DND-41 (cell line): ENCODE results near the gene DPYSL3.

Experiments
- ATAC-seq: fragments of 200-7000 bp; cut with Tn5 transposase; 3 replicates; pipeline ENCODE4 v1.9.1; 2021; ENCODE audit warnings: low read depth; ENCODE audit not compliant: insufficient read depth
- DNase-seq: peaks from one replicate; pipeline ENCODE4 v3.0.0-alpha.2; 2020
- H2AFZ ChIP-seq: 2 replicates; pipeline ENCODE4 v1.6.0; 2012; ENCODE audit warnings: low read depth, low read length
- H3K27ac ChIP-seq: 2 replicates; pipeline ENCODE4 v1.5.1; 2012; ENCODE audit warnings: low read length, inconsistent platforms
- H3K27me3 ChIP-seq: fragments of 200-600 bp; sonication (generic); 2 replicates; pipeline ENCODE4 v1.6.0; 2012; ENCODE audit warnings: low read length, mild to moderate bottlenecking, inconsistent platforms; ENCODE audit not compliant: insufficient read depth, poor library complexity
- H3K36me3 ChIP-seq: 2 replicates; pipeline ENCODE4 v1.5.1; 2012; ENCODE audit warnings: low read length, inconsistent platforms; ENCODE audit not compliant: insufficient read depth
- H3K4me1 ChIP-seq: 2 replicates; pipeline ENCODE4 v1.5.1; 2012; ENCODE audit warnings: mild to moderate bottlenecking, low read length; ENCODE audit not compliant: insufficient read depth
- H3K4me2 ChIP-seq: 2 replicates; pipeline ENCODE4 v1.6.0; 2012; ENCODE audit warnings: mild to moderate bottlenecking, moderate library complexity, low read length, inconsistent platforms; ENCODE audit not compliant: insufficient read depth
- H3K4me3 ChIP-seq, 2 experiments: fragments of 200-600 bp in 1 of 2; shearing (Covaris generic) in 1 of 2; 2 replicates each; pipeline ENCODE4 v1.5.1; 2012 to 2016; ENCODE audit warnings: inconsistent platforms in 2 of 2, low read length in 2 of 2, mild to moderate bottlenecking in 2 of 2, low read depth in 1 of 2, moderate library complexity in 1 of 2
- H3K79me2 ChIP-seq: 2 replicates; pipeline ENCODE4 v1.6.0; 2012; ENCODE audit warnings: low read length, inconsistent platforms; ENCODE audit not compliant: insufficient read depth
- H3K9ac ChIP-seq: 2 replicates; pipeline ENCODE4 v1.6.0; 2012; ENCODE audit warnings: low read depth, mild to moderate bottlenecking, inconsistent platforms, low read length, moderate library complexity
- H3K9me3 ChIP-seq: 2 replicates; pipeline ENCODE4 v1.5.1; 2012; ENCODE audit warnings: low read length, moderate library complexity, mild to moderate bottlenecking, inconsistent platforms; ENCODE audit not compliant: insufficient read depth, severe bottlenecking
- H4K20me1 ChIP-seq: 2 replicates; pipeline ENCODE4 v1.6.0; 2012; ENCODE audit warnings: low read length; ENCODE audit not compliant: insufficient read depth
- CTCF ChIP-seq: IDR thresholded peaks from 2 replicates; pipeline ENCODE4 v1.5.1; 2012; ENCODE audit warnings: borderline replicate concordance, low read length, moderate library complexity, mild to moderate bottlenecking; ENCODE audit not compliant: poor library complexity, severe bottlenecking; ENCODE audit errors: extremely low read depth
- EZH2 ChIP-seq: IDR thresholded peaks from 3 replicates; pipeline ENCODE4 v1.6.1; 2012; ENCODE audit warnings: borderline replicate concordance, low read depth, mild to moderate bottlenecking, moderate library complexity, low read length, inconsistent platforms; ENCODE audit not compliant: severe bottlenecking

The DPYSL3 gene

GRCh38 chr5:147381555-147381954 lies 128.3 kb downstream of the DPYSL3 start:
- Histone ChIP-seq H3K27me3 (no peaks in the 10 kb centered on the region), H2AFZ (no peak overlapping the region), H3K9me3 (no peaks in the 10 kb centered on the region), H3K4me3 (no peak overlapping the region), H3K4me1 (no peaks in the 10 kb centered on the region), H3K9ac (no peak overlapping the region), H3K27ac (no peak overlapping the region), H3K36me3 (no peaks in the 10 kb centered on the region), H3K4me2 (no peak overlapping the region), H4K20me1 (no peaks in the 10 kb centered on the region), H3K79me2 (no peaks in the 10 kb centered on the region)
- no peak for ATAC-seq
- TF ChIP-seq EZH2 (no peak), CTCF (no peak)
- DNase-seq, result no peak

GRCh38 chr5:147377682-147378081 lies 132.2 kb downstream of the DPYSL3 start:
- Histone ChIP-seq H3K27me3 (no peaks in the 10 kb centered on the region), H3K27ac (no peak overlapping the region), H3K4me3 (no peak overlapping the region), H2AFZ (no peak overlapping the region), H3K9me3 (no peaks in the 10 kb centered on the region), H3K4me2 (no peak overlapping the region), H3K79me2 (no peaks in the 10 kb centered on the region), H3K9ac (no peak overlapping the region), H3K4me1 (no peaks in the 10 kb centered on the region), H3K36me3 (no peaks in the 10 kb centered on the region), H4K20me1 (no peaks in the 10 kb centered on the region)
- DNase-seq (no peak), ATAC-seq (no peak)
- TF ChIP-seq CTCF, result no peak
- TF ChIP-seq EZH2, result no peak

GRCh38 chr5:147375151-147375550 lies 134.7 kb downstream of the DPYSL3 start:
- no peaks in the 10 kb centered on the region for H3K4me1 ChIP-seq
- H3K79me2 ChIP-seq, result no peaks in the 10 kb centered on the region
- no peak for ATAC-seq
- H2AFZ ChIP-seq, result no peak overlapping the region
- no peaks in the 10 kb centered on the region for H3K9me3 ChIP-seq
- no peak overlapping the region for H3K27ac ChIP-seq
- H3K27me3 ChIP-seq, result no peaks in the 10 kb centered on the region
- H3K4me3 ChIP-seq, result no peak overlapping the region
- no peak overlapping the region for H3K4me2 ChIP-seq
- no peak for DNase-seq
- TF ChIP-seq CTCF, result no peak
- TF ChIP-seq EZH2, result no peak
- H3K36me3 ChIP-seq, result no peaks in the 10 kb centered on the region
- no peaks in the 10 kb centered on the region for H4K20me1 ChIP-seq
- no peak overlapping the region for H3K9ac ChIP-seq

GRCh38 chr5:147373328-147373727 lies 136.5 kb downstream of the DPYSL3 start:
- ATAC-seq, result no peak
- no peak overlapping the region for H3K27ac ChIP-seq

More at GRCh38 chr5:147373328-147373727, 136.5 kb downstream of the DPYSL3 start:
- Histone ChIP-seq H3K4me2 (no peak overlapping the region), H2AFZ (no peak overlapping the region), H4K20me1 (no peaks in the 10 kb centered on the region), H3K9me3 (no peaks in the 10 kb centered on the region), H3K27me3 (no peaks in the 10 kb centered on the region), H3K4me3 (no peak overlapping the region), H3K4me1 (no peaks in the 10 kb centered on the region), H3K9ac (no peak overlapping the region), H3K36me3 (no peaks in the 10 kb centered on the region), H3K79me2 (no peaks in the 10 kb centered on the region)
- no peak for DNase-seq
- no peak for TF ChIP-seq EZH2
